ENCODE results near the gene FTMT.

GRCh38 chr5:121805911-121806310 is 45.8 kb upstream of the FTMT start:
- TF ChIP-seq POLR2A (IDR thresholded peaks at IDR 0.05) (no peak), CTCF (IDR thresholded peaks at IDR 0.05 in 4 of 5, conservative IDR thresholded peaks at IDR 0.05 in 1 of 5) (no peak)

All from gastrocnemius medialis (tissue), 4 donors.